OCI-M1 (cell line): ENCODE measurements around the gene DOK1.

Source experiments
- DNase-seq: peaks from one replicate; lab custom pipeline; 2025; lab: John Stamatoyannopoulos, UW

The DOK1 gene

GRCh38 chr2:74525717-74526648 is 28.5 kb upstream of the DOK1 start, which contains the start of gene DQX1:
Gene DQX1 (minus strand): TSS chr2:74526231. CDS start chr2:74525729, 502 bp downstream.
- peak; percentile 51 for DNase-seq

GRCh38 chr2:74526649-74527230 is 27.8 kb upstream of the DOK1 start:
- no peak for DNase-seq

- no peak for DNase-seq
Observed at GRCh38 chr2:74527741-74528140, 26.8 kb upstream of the DOK1 start.

GRCh38 chr2:74528600-74529356 is 25.7 kb upstream of the DOK1 start:
- peak; percentile 58 for DNase-seq

GRCh38 chr2:74529357-74530238 is 24.9 kb upstream of the DOK1 start, which contains the start of the genes AUP1 and HTRA2:
Gene AUP1 (minus strand): TSS chr2:74529706. CDS start chr2:74529629, 77 bp downstream.
Gene HTRA2 (plus strand): TSS chr2:74529933. CDS start chr2:74530007, 74 bp downstream.
- DNase-seq: peak; percentile 97

GRCh38 chr2:74530239-74531187 is 24.0 kb upstream of the DOK1 start:
- DNase-seq: peak; percentile 87

- DNase-seq: no peak
Observed at GRCh38 chr2:74531666-74532065, 22.9 kb upstream of the DOK1 start.

GRCh38 chr2:74532222-74532621 is 22.3 kb upstream of the DOK1 start:
- peak; percentile 39 for DNase-seq

GRCh38 chr2:74533464-74533863 is 21.1 kb upstream of the DOK1 start:
- no peak for DNase-seq

GRCh38 chr2:74534411-74534810 is 20.1 kb upstream of the DOK1 start:
- DNase-seq: no peak

- DNase-seq: no peak
Observed at GRCh38 chr2:74535440-74535965, 19.0 kb upstream of the DOK1 start.

GRCh38 chr2:74536166-74536950 is 18.2 kb upstream of the DOK1 start:
- DNase-seq: no peak

- DNase-seq: no peak
Observed at GRCh38 chr2:74537140-74537539, 17.4 kb upstream of the DOK1 start.

GRCh38 chr2:74538881-74539339 is 15.6 kb upstream of the DOK1 start:
- no peak for DNase-seq

GRCh38 chr2:74540291-74540690 is 14.2 kb upstream of the DOK1 start:
- no peak for DNase-seq

- no peak for DNase-seq
Observed at GRCh38 chr2:74542978-74543377, 11.5 kb upstream of the DOK1 start.

- DNase-seq: no peak
Observed at GRCh38 chr2:74544634-74545033, 9.9 kb upstream of the DOK1 start.

GRCh38 chr2:74546004-74546403 is 8.5 kb upstream of the DOK1 start:
- no peak for DNase-seq
